H9 (cell line): ENCODE results near the gene NAPG. TPM values are rescaled to one million over a fixed set of nuclear protein-coding genes. Genes with fewer than 3 reads are reported as not detected.

ENCODE experiments used
- DNase-seq: peaks from one replicate; pipeline ENCODE4 v3.0.0-alpha.2; 2017
- H2AFZ ChIP-seq: one replicate; pipeline ENCODE4 v1.6.1; 2013; ENCODE audit warnings: mild to moderate bottlenecking, low read length, control low read depth, moderate library complexity
- H2AK5ac ChIP-seq: 2 replicates; pipeline ENCODE4 v1.6.1; 2013; ENCODE audit warnings: low read length, control low read depth, mixed read lengths; ENCODE audit not compliant: insufficient read length
- H2BK120ac ChIP-seq: one replicate; pipeline ENCODE4 v1.6.1; 2013; ENCODE audit warnings: low read depth, mild to moderate bottlenecking, low read length, control low read depth, inconsistent platforms; ENCODE audit not compliant: poor library complexity, severe bottlenecking
- H2BK12ac ChIP-seq: 2 replicates; pipeline ENCODE4 v1.6.1; 2013; ENCODE audit warnings: low read length, control low read depth, mixed read lengths, low read depth; ENCODE audit not compliant: insufficient read length
- H2BK15ac ChIP-seq: 2 replicates; pipeline ENCODE4 v1.6.1; 2013; ENCODE audit warnings: low read depth, low read length, control low read depth
- H2BK20ac ChIP-seq: one replicate; pipeline ENCODE4 v1.6.1; 2013; ENCODE audit warnings: low read depth, mild to moderate bottlenecking, low read length, control low read depth, inconsistent platforms; ENCODE audit not compliant: poor library complexity, severe bottlenecking
- H2BK5ac ChIP-seq: 2 replicates; pipeline ENCODE4 v1.6.1; 2013; ENCODE audit warnings: low read length, control low read depth, mixed read lengths; ENCODE audit not compliant: insufficient read length
- H3K14ac ChIP-seq: 2 replicates; pipeline ENCODE4 v1.6.1; 2013; ENCODE audit warnings: low read length, control low read depth; ENCODE audit not compliant: insufficient read depth
- H3K18ac ChIP-seq: 2 replicates; pipeline ENCODE4 v1.6.1; 2013; ENCODE audit warnings: low read depth, mild to moderate bottlenecking, mixed read lengths, low read length, control low read depth; ENCODE audit not compliant: insufficient read length
- H3K23ac ChIP-seq: 2 replicates; pipeline ENCODE4 v1.6.1; 2013; ENCODE audit warnings: low read length, control low read depth, mixed read lengths, low read depth; ENCODE audit not compliant: insufficient read length
- H3K23me2 ChIP-seq: 2 replicates; pipeline ENCODE4 v1.6.1; 2013; ENCODE audit warnings: low read depth, mild to moderate bottlenecking, mixed read lengths, low read length, control low read depth; ENCODE audit not compliant: insufficient read length, poor library complexity, severe bottlenecking
- H3K27ac ChIP-seq: 2 replicates; pipeline ENCODE4 v1.5.1; 2013; ENCODE audit warnings: low read length, control low read depth, mixed read lengths, low read depth; ENCODE audit not compliant: insufficient read length
- H3K27me3 ChIP-seq: 2 replicates; pipeline ENCODE4 v1.6.1; 2013; ENCODE audit warnings: low read length, control low read depth, inconsistent platforms; ENCODE audit not compliant: insufficient read depth
- H3K4ac ChIP-seq: 2 replicates; pipeline ENCODE4 v1.6.1; 2013; ENCODE audit warnings: low read depth, mild to moderate bottlenecking, control low read depth, inconsistent platforms, low read length, moderate library complexity
- H3K4me1 ChIP-seq: 2 replicates; pipeline ENCODE4 v1.6.1; 2013; ENCODE audit warnings: low read length, control low read depth, inconsistent platforms; ENCODE audit not compliant: insufficient read depth
- H3K4me2 ChIP-seq: 2 replicates; pipeline ENCODE4 v1.6.1; 2013; ENCODE audit warnings: low read length, control low read depth, mixed read lengths; ENCODE audit not compliant: insufficient read length, insufficient read depth
- H3K56ac ChIP-seq: 2 replicates; pipeline ENCODE4 v1.6.1; 2013; ENCODE audit warnings: low read depth, mild to moderate bottlenecking, mixed read lengths, low read length, control low read depth; ENCODE audit not compliant: insufficient read length
- H3K79me1 ChIP-seq: 2 replicates; pipeline ENCODE4 v1.6.1; 2013; ENCODE audit warnings: low read depth, mild to moderate bottlenecking, moderate library complexity, low read length, control low read depth, inconsistent platforms; ENCODE audit not compliant: insufficient read depth, poor library complexity, severe bottlenecking
- H3K79me2 ChIP-seq: 2 replicates; pipeline ENCODE4 v1.6.1; 2013; ENCODE audit warnings: low read length, control low read depth, inconsistent platforms; ENCODE audit not compliant: insufficient read depth
- H3K9ac ChIP-seq: 2 replicates; pipeline ENCODE4 v1.6.1; 2013; ENCODE audit warnings: low read length, control low read depth, mixed read lengths; ENCODE audit not compliant: insufficient read length; ENCODE audit errors: extremely low read depth
- H3K9me3 ChIP-seq: one replicate; pipeline ENCODE4 v1.6.1; 2013; ENCODE audit warnings: low read depth, low read length, inconsistent platforms; ENCODE audit not compliant: control insufficient read depth
- H3T11ph ChIP-seq: one replicate; pipeline ENCODE4 v1.6.1; 2013; ENCODE audit warnings: mild to moderate bottlenecking, low read length, control low read depth, inconsistent platforms
- H4K20me1 ChIP-seq: one replicate; pipeline ENCODE4 v1.6.1; 2013; ENCODE audit not compliant: control insufficient read depth, insufficient read length, insufficient read depth
- H4K5ac ChIP-seq: 2 replicates; pipeline ENCODE4 v1.6.1; 2013; ENCODE audit warnings: low read depth, mild to moderate bottlenecking, mixed read lengths, low read length, control low read depth; ENCODE audit not compliant: insufficient read length
- H4K8ac ChIP-seq: replicated peaks from 2 replicates; pipeline ENCODE4 v1.6.1; 2013; ENCODE audit warnings: low read length, control low read depth, mixed read lengths, low read depth; ENCODE audit not compliant: insufficient read length
- H4K91ac ChIP-seq: 2 replicates; pipeline ENCODE4 v1.6.1; 2013; ENCODE audit warnings: low read depth, mild to moderate bottlenecking, moderate library complexity, mixed read lengths, low read length, control low read depth; ENCODE audit not compliant: insufficient read length
- H3K27ac Mint-ChIP-seq, 3 experiments: 2 replicates in 2 of 3; 3 replicates in 1 of 3; pipeline ENCODE4 v1.8.0; 2020 to 2021; ENCODE audit warnings: mixed read lengths in 3 of 3, mild to moderate bottlenecking in 1 of 3, moderate library complexity in 1 of 3
- H3K27me3 Mint-ChIP-seq: 2 replicates; pipeline ENCODE4 v1.8.0; 2021; ENCODE audit warnings: low read depth, mild to moderate bottlenecking, moderate library complexity, mixed read lengths
- H3K36me3 Mint-ChIP-seq, 3 experiments: 2 replicates in 2 of 3; 3 replicates in 1 of 3; pipeline ENCODE4 v1.8.0; 2020 to 2021; ENCODE audit warnings: low read depth in 3 of 3, mixed read lengths in 3 of 3; ENCODE audit not compliant: insufficient read depth in 1 of 3
- H3K4me1 Mint-ChIP-seq, 2 experiments: 2 replicates each; pipeline ENCODE4 v1.8.0; 2020; ENCODE audit warnings: mixed read lengths in 2 of 2
- H3K4me3 Mint-ChIP-seq, 2 experiments: 2 replicates in 1 of 2; 3 replicates in 1 of 2; pipeline ENCODE4 v1.8.0; 2020 to 2021; ENCODE audit warnings: mild to moderate bottlenecking in 2 of 2, mixed read lengths in 2 of 2, moderate library complexity in 1 of 2
- H3K9me3 Mint-ChIP-seq, 2 experiments: 2 replicates in 1 of 2; 3 replicates in 1 of 2; pipeline ENCODE4 v1.8.0; 2020; ENCODE audit warnings: mild to moderate bottlenecking in 2 of 2, mixed read lengths in 2 of 2, moderate library complexity in 1 of 2
- CTCF ChIP-seq: fragments of 200-600 bp; sonication (generic); conservative IDR thresholded peaks from 3 replicates; pipeline ENCODE4 v1.8.0; 2021; ENCODE audit warnings: antibody characterized with exemption, mild to moderate bottlenecking
- WGBS: extraction: QIAGEN DNeasy Blood & Tissue Kit; methylation state at CpG from one replicate; pipeline ENCODE4 v1.1.7; 2013; ENCODE audit warnings: missing lambda C conversion rate, low lambda C conversion rate, mixed read lengths; ENCODE audit not compliant: insufficient read length; ENCODE audit errors: extremely low coverage; 5-methylcytosine and 5-hydroxymethylcytosine counted together
- total RNA-seq: library from RNA; stranded (reverse); gene quantifications from 2 replicates; pipeline ENCODE4 v1.2.1, GENCODE V29; 2021

The NAPG gene
- total RNA-seq, 1 experiment from 2014 or later, result 30.9 TPM

GRCh38 chr18:10588975-10589374 lies 63.1 kb downstream of the NAPG start:
- Histone ChIP-seq H3K27me3 (no peaks in the 10 kb centered on the region), H2BK5ac (no peak overlapping the region), H3K4me2 (no peak overlapping the region), H3K27ac (no peak overlapping the region), H2BK15ac (no peak overlapping the region), H3K4me1 (no peaks in the 10 kb centered on the region), H3K79me2 (no peaks in the 10 kb centered on the region), H4K8ac (no peak overlapping the region), H3K56ac (no peak overlapping the region), H3K4ac (no peak overlapping the region), H4K5ac (no peak overlapping the region), H3K14ac (no peak overlapping the region), H2AFZ (no peak overlapping the region), H2BK20ac (no peak overlapping the region), H3K9me3 (no peaks in the 10 kb centered on the region), H3K23ac (no peak overlapping the region), H2BK120ac (no peak overlapping the region), H4K20me1 (no peaks in the 10 kb centered on the region), H3K9ac (no peak overlapping the region), H2BK12ac (no peak overlapping the region), H3T11ph (no peak overlapping the region), H3K23me2 (no peaks in the 10 kb centered on the region), H4K91ac (no peak overlapping the region), H2AK5ac (no peak overlapping the region), H3K79me1 (no peaks in the 10 kb centered on the region), H3K18ac (no peak overlapping the region)
- H3K27me3 Mint-ChIP-seq, result no peaks in the 10 kb centered on the region
- no peaks in the 10 kb centered on the region for H3K4me1 Mint-ChIP-seq
- no peak for TF ChIP-seq CTCF
- DNase-seq, result no peak
- WGBS, result no CpG with 5 or more reads among the region's 30 CpGs
- no peak overlapping the region for H3K4me3 Mint-ChIP-seq
- H3K9me3 Mint-ChIP-seq, result peaks cover 1 to 3% of the 10 kb centered on the region in 2 experiments; a peak in 2 of 5 replicates
- peaks cover 0 to 5% (median 2%) of the 10 kb centered on the region in 3 experiments; a peak in 2 of 7 replicates for H3K36me3 Mint-ChIP-seq
- H3K27ac Mint-ChIP-seq, result no peak overlapping the region
